Measurements from ENCODE around the gene KRT3.

GRCh38 chr12:52767020-52767379 lies 28.9 kb downstream of the KRT3 start:
- TF ChIP-seq CTCF (IDR thresholded peaks at IDR 0.05; ENCODE audit: low read depth, low read length, missing input control) (no peak), REST (IDR thresholded peaks at IDR 0.05) (no peak), GABPA (IDR thresholded peaks at IDR 0.05 in 1 of 2, conservative IDR thresholded peaks at IDR 0.05 in 1 of 2) (no peak), FOXA1 (IDR thresholded peaks at IDR 0.05) (no peak), JUND (IDR thresholded peaks at IDR 0.05) (no peak), SP1 (IDR thresholded peaks at IDR 0.05) (no peak), HNF4G (IDR thresholded peaks at IDR 0.05) (no peak), TAF1 (conservative IDR thresholded peaks at IDR 0.05) (no peak), RAD21 (IDR thresholded peaks at IDR 0.05) (no peak), ATF3 (IDR thresholded peaks at IDR 0.05) (no peak), YY1 (IDR thresholded peaks at IDR 0.05) (no peak), RXRA (IDR thresholded peaks at IDR 0.05) (no peak)
- TF ChIP-seq, protein P1, sequence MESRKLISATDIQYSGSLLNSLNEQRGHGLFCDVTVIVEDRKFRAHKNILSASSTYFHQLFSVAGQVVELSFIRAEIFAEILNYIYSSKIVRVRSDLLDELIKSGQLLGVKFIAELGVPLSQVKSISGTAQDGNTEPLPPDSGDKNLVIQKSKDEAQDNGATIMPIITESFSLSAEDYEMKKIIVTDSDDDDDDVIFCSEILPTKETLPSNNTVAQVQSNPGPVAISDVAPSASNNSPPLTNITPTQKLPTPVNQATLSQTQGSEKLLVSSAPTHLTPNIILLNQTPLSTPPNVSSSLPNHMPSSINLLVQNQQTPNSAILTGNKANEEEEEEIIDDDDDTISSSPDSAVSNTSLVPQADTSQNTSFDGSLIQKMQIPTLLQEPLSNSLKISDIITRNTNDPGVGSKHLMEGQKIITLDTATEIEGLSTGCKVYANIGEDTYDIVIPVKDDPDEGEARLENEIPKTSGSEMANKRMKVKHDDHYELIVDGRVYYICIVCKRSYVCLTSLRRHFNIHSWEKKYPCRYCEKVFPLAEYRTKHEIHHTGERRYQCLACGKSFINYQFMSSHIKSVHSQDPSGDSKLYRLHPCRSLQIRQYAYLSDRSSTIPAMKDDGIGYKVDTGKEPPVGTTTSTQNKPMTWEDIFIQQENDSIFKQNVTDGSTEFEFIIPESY (IDR thresholded peaks at IDR 0.05): no peak
- TF ChIP-seq, protein P2, sequence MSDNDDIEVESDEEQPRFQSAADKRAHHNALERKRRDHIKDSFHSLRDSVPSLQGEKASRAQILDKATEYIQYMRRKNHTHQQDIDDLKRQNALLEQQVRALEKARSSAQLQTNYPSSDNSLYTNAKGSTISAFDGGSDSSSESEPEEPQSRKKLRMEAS (IDR thresholded peaks at IDR 0.05): no peak

Data from liver (tissue), 3 donors.